HepG2 (cell line): Measurements from ENCODE around the gene GRIK4. TPM values are rescaled to one million over a fixed set of nuclear protein-coding genes. Genes with fewer than 3 reads are reported as not detected.

Experiments
- ATAC-seq: fragments of 200-7000 bp; cut with Tn5 transposase; 3 replicates; pipeline ENCODE4 v1.9.1; 2020; ENCODE audit warnings: mild to moderate bottlenecking, moderate library complexity
- BruUV-seq: library from RNA; stranded (reverse); fragments of 400-500 nt; replicated peaks from 2 replicates; lab custom pipeline; 2021; lab: Mats Ljungman, UMichigan
- CTCF ChIA-PET: fragments of 300-600 bp; formaldehyde crosslinking; extraction: SDS; loops from one replicate; lab custom pipeline; 2021; ENCODE audit warnings: low total read pairs, inconsistent platforms, low intra/inter-chr PET ratio; lab: Yijun Ruan, JAX
- POLR2A ChIA-PET: fragments of 350-600 bp; sonication (Branson Sonifier 250); formaldehyde crosslinking; loops from one replicate; lab custom pipeline; 2020; ENCODE audit warnings: antibody characterized with exemption, inconsistent platforms; lab: Yijun Ruan, JAX
- DNase-seq: peaks from one replicate; pipeline ENCODE4 v3.0.0-alpha.2; 2015; ENCODE audit warnings: low spot score
- FAIRE-seq: peaks from 3 replicates; lab custom pipeline; 2011; peaks lifted over from hg19 to GRCh38; lab: Jason Lieb, UNC
- H2AFZ ChIP-seq: one replicate; pipeline ENCODE4 v1.6.1; 2011; ENCODE audit warnings: low read length, inconsistent platforms
- H3K27ac ChIP-seq: fragments of 300-600 bp; 3 replicates; pipeline ENCODE4 v1.8.0; 2011; ENCODE audit warnings: mixed run types, mild to moderate bottlenecking, mixed read lengths, low read length, inconsistent platforms; ENCODE audit not compliant: insufficient read depth; ENCODE audit errors: extremely low read length
- H3K27me3 ChIP-seq, 2 experiments: fragments of 200-600 bp in 1 of 2; 2 replicates in 1 of 2; 3 replicates in 1 of 2; pipeline versions ENCODE4 v1.6.0 to v1.8.0; 2011; ENCODE audit warnings: low read length in 2 of 2, mild to moderate bottlenecking in 2 of 2, moderate library complexity in 2 of 2, inconsistent platforms in 1 of 2; ENCODE audit not compliant: insufficient read depth in 2 of 2, control insufficient read depth in 1 of 2
- H3K36me3 ChIP-seq, 2 experiments: fragments of 200-600 bp in 1 of 2; replicated peaks in 1 of 2; 2 replicates in 1 of 2; 3 replicates in 1 of 2; pipeline versions ENCODE4 v1.5.1 to v1.8.0; 2011; ENCODE audit warnings: low read length in 2 of 2, inconsistent platforms in 1 of 2; ENCODE audit not compliant: insufficient read depth in 2 of 2, control insufficient read depth in 1 of 2
- H3K4me1 ChIP-seq: 2 replicates; pipeline ENCODE4 v1.5.1; 2012; ENCODE audit warnings: low read length, inconsistent platforms; ENCODE audit not compliant: insufficient read depth
- H3K4me2 ChIP-seq: 2 replicates; pipeline ENCODE4 v1.6.0; 2011; ENCODE audit warnings: low read depth, low read length, inconsistent platforms
- H3K4me3 ChIP-seq, 3 experiments: fragments of 200-600 bp in 1 of 3; sonication (generic), shearing (Covaris generic) in 1 of 3; replicated peaks in 1 of 3; 2 replicates each; pipeline ENCODE4 v1.5.1; 2011 to 2016; ENCODE audit warnings: low read length in 3 of 3, inconsistent platforms in 2 of 3, low read depth in 2 of 3, mild to moderate bottlenecking in 2 of 3, control low read depth in 1 of 3, mixed read lengths in 1 of 3; ENCODE audit not compliant: insufficient read depth in 1 of 3
- H3K79me2 ChIP-seq: one replicate; pipeline ENCODE4 v1.6.1; 2011; ENCODE audit warnings: low read length, inconsistent platforms; ENCODE audit not compliant: insufficient read depth
- H3K9ac ChIP-seq: 2 replicates; pipeline ENCODE4 v1.6.0; 2011; ENCODE audit warnings: mild to moderate bottlenecking, low read depth, low read length, inconsistent platforms; ENCODE audit not compliant: insufficient read depth
- H3K9me3 ChIP-seq: 2 replicates; pipeline ENCODE4 v1.5.1; 2012; ENCODE audit warnings: mild to moderate bottlenecking, low read length
- H4K20me1 ChIP-seq: 2 replicates; pipeline ENCODE4 v1.6.0; 2011; ENCODE audit warnings: inconsistent platforms, mild to moderate bottlenecking, low read length, moderate library complexity; ENCODE audit not compliant: insufficient read depth
- HHEX ChIP-seq: IDR thresholded peaks from 2 replicates; pipeline ENCODE4 v1.6.1; 2016; ENCODE audit warnings: control low read depth
- MEIS2 ChIP-seq: sonication (generic); formaldehyde crosslinking; IDR thresholded peaks from 2 replicates; pipeline ENCODE4 v1.9.0; 2021; ENCODE audit warnings: mild to moderate bottlenecking, missing genetic modification reagents
- PCBP1 ChIP-seq: fragments of 200-400 bp; formaldehyde crosslinking; IDR thresholded peaks from 2 replicates; pipeline ENCODE4 v1.6.1; 2017; ENCODE audit warnings: mild to moderate bottlenecking, low read depth, low read length, borderline replicate concordance
- SKIL ChIP-seq: sonication (generic); formaldehyde crosslinking; IDR thresholded peaks from 2 replicates; pipeline ENCODE4 v1.8.0; 2022; ENCODE audit warnings: missing genetic modification reagents, mild to moderate bottlenecking, moderate library complexity, borderline replicate concordance
- WGBS: methylation state at CpG from one replicate; pipeline ENCODE4 v1.1.6; 2017; ENCODE audit warnings: low lambda C conversion rate; 5-methylcytosine and 5-hydroxymethylcytosine counted together
- in situ Hi-C: cut with HindIII; loops from 2 replicates; pipeline ENCODE4 v1.10.0; 2017; ENCODE audit warnings: low pct_unique_long_range_greater_than_20kb; ENCODE audit not compliant: extremely low pct_ligation_motif_present
- intact Hi-C: fragments of 100-400 bp; cut with micrococcal nuclease; formaldehyde crosslinking; loops from one replicate; pipeline ENCODE4 v1.10.0; 2022; ENCODE audit not compliant: unreplicated experiment
- polyA plus RNA-seq, 8 experiments: library from polyadenylated mRNA; depleted of rRNA in 3 of 8; stranded (reverse) in 7 of 8; unstranded in 1 of 8; fragments of >200 nt; fragmentation: Illumina TruSeq in 4 of 8; extraction: Trizol in 4 of 8; gene quantifications; 2 replicates each; pipeline versions ENCODE4 v1.2.1 to v1.2.3, GENCODE V29; 2011 to 2016; ENCODE audit warnings: low read depth in 4 of 8, missing spikeins in 1 of 8, mixed read lengths in 1 of 8; ENCODE audit not compliant: insufficient read depth in 1 of 8
- total RNA-seq, 5 experiments: library from RNA; depleted of rRNA; stranded (reverse); fragments of >200 nt; fragmentation: Illumina TruSeq; extraction: Trizol; gene quantifications; 2 replicates each; pipeline ENCODE4 v1.2.3, GENCODE V29; 2016; ENCODE audit warnings: low read depth in 1 of 5

Gene GRIK4
- total and polyA plus RNA-seq, 2 of the 13 experiments (the other 11 are each of a cell fraction or from before 2014, with no cell fraction given): 0.04 to 0.07 TPM

GRCh38 chr11:120549346-120549745, 37.8 kb downstream of the GRIK4 start:
- Histone ChIP-seq H3K79me2 (no peaks in the 10 kb centered on the region), H3K4me3 (no peak overlapping the region), H3K9me3 (no peaks in the 10 kb centered on the region), H2AFZ (no peak overlapping the region), H3K4me1 (peaks cover 20% of the 10 kb centered on the region), H3K9ac (no peak overlapping the region), H3K4me2 (no peak overlapping the region), H3K27me3 (peaks cover 2 to 21% of the 10 kb centered on the region in 2 experiments; a peak in 3 of 5 replicates), H4K20me1 (no peaks in the 10 kb centered on the region), H3K36me3 (no peaks in the 10 kb centered on the region), H3K27ac (no peak overlapping the region)
- no peak for ATAC-seq
- CTCF ChIA-PET: no interaction called here
- in situ Hi-C loops: no loop called here
- TF ChIP-seq PCBP1 (no peak), MEIS2 (no peak), SKIL (CRISPR knock-in tag) (no peak)
- POLR2A ChIA-PET: no interaction called here
- no peak for FAIRE-seq
- 49% methylated on average over 10 of the region's 11 CpGs for WGBS
- BruUV-seq: no TSS peak
- DNase-seq: no peak
- intact Hi-C loops: no loop called here

GRCh38 chr11:120550007-120550406, 38.5 kb downstream of the GRIK4 start:
- no peak for TF ChIP-seq HHEX
- CTCF ChIA-PET: no interaction called here
- Histone ChIP-seq H2AFZ (no peak overlapping the region), H3K36me3 (no peaks in the 10 kb centered on the region), H3K9me3 (no peaks in the 10 kb centered on the region), H4K20me1 (no peaks in the 10 kb centered on the region), H3K27ac (no peak overlapping the region), H3K4me2 (no peak overlapping the region), H3K9ac (no peak overlapping the region), H3K4me3 (no peak overlapping the region), H3K27me3 (peaks cover 2 to 24% of the 10 kb centered on the region in 2 experiments; a peak in 3 of 5 replicates), H3K79me2 (no peaks in the 10 kb centered on the region), H3K4me1 (peaks cover 20% of the 10 kb centered on the region)
- 30% methylated on average over 5 of the region's 5 CpGs for WGBS
- ATAC-seq: no peak
- no peak for FAIRE-seq
- POLR2A ChIA-PET: no interaction called here
- BruUV-seq: no TSS peak
- in situ Hi-C loops: no loop called here
- intact Hi-C loops: no loop called here
- no peak for DNase-seq
